OCI-LY1 (cell line): ENCODE measurements around the gene GPR62.

Experiments used
- H2AFZ ChIP-seq: fragments of 200-600 bp; sonication (generic), shearing (Covaris generic); 2 replicates; pipeline ENCODE4 v1.6.0; 2014; ENCODE audit warnings: antibody characterized with exemption, mild to moderate bottlenecking, low read length
- H3F3A ChIP-seq: fragments of 200-600 bp; sonication (generic), shearing (Covaris generic); 2 replicates; pipeline ENCODE4 v1.6.0; 2014; ENCODE audit warnings: mild to moderate bottlenecking, antibody characterized with exemption, low read length, moderate library complexity; ENCODE audit not compliant: insufficient read depth
- H3K27ac ChIP-seq: fragments of 200-600 bp; sonication (generic); 2 replicates; pipeline ENCODE4 v1.5.1; 2014; ENCODE audit warnings: low read length, mixed run types, mild to moderate bottlenecking, low read depth; ENCODE audit not compliant: poor library complexity, severe bottlenecking
- H3K27me3 ChIP-seq: fragments of 200-600 bp; sonication (generic); 2 replicates; pipeline ENCODE4 v1.6.0; 2014; ENCODE audit warnings: antibody characterized with exemption, mild to moderate bottlenecking, low read length, moderate library complexity; ENCODE audit not compliant: insufficient read depth
- H3K36me3 ChIP-seq: fragments of 200-600 bp; sonication (generic); 2 replicates; pipeline ENCODE4 v1.6.1; 2014; ENCODE audit warnings: mild to moderate bottlenecking, antibody characterized with exemption, low read length, moderate library complexity, mixed read lengths; ENCODE audit not compliant: insufficient read depth
- H3K4me1 ChIP-seq: fragments of 200-600 bp; sonication (generic); 2 replicates; pipeline ENCODE4 v1.5.1; 2014; ENCODE audit warnings: mild to moderate bottlenecking, low read length, moderate library complexity; ENCODE audit not compliant: insufficient read depth, severe bottlenecking
- H3K4me2 ChIP-seq: fragments of 200-600 bp; sonication (generic), shearing (Covaris generic); 2 replicates; pipeline ENCODE4 v1.6.1; 2014; ENCODE audit warnings: low read length
- H3K4me3 ChIP-seq: fragments of 200-600 bp; sonication (generic); 2 replicates; pipeline ENCODE4 v1.5.1; 2014; ENCODE audit warnings: low read length, low read depth, mild to moderate bottlenecking, mixed read lengths; ENCODE audit not compliant: poor library complexity, severe bottlenecking
- H3K79me2 ChIP-seq: fragments of 200-600 bp; shearing (Covaris generic); 2 replicates; pipeline ENCODE4 v1.6.1; 2016; ENCODE audit warnings: mixed run types, low read length, mixed read lengths; ENCODE audit not compliant: insufficient read depth
- H3K9ac ChIP-seq: fragments of 200-600 bp; sonication (generic), shearing (Covaris generic); 2 replicates; pipeline ENCODE4 v1.6.1; 2014; ENCODE audit warnings: mild to moderate bottlenecking, low read length, mixed read lengths
- H3K9me2 ChIP-seq: fragments of 200-600 bp; sonication (generic), shearing (Covaris generic); 2 replicates; pipeline ENCODE4 v1.6.1; 2014; ENCODE audit warnings: low read depth, mild to moderate bottlenecking, low read length, mixed read lengths
- H3K9me3 ChIP-seq: fragments of 200-600 bp; shearing (Covaris generic); 2 replicates; pipeline ENCODE4 v1.6.1; 2014; ENCODE audit warnings: low read length, mixed read lengths
- H4K20me1 ChIP-seq: fragments of 200-600 bp; sonication (generic), shearing (Covaris generic); 2 replicates; pipeline ENCODE4 v1.6.0; 2016; ENCODE audit warnings: mild to moderate bottlenecking, low read length; ENCODE audit not compliant: insufficient read depth
- CTCF ChIP-seq: fragments of 200-600 bp; sonication (generic), shearing (Covaris generic); IDR thresholded peaks from 2 replicates; pipeline ENCODE4 v1.5.1; 2017; ENCODE audit warnings: mild to moderate bottlenecking, antibody characterized with exemption, low read length, moderate library complexity, mixed read lengths
- EZH2 ChIP-seq: fragments of 200-600 bp; sonication (generic), shearing (Covaris generic); IDR thresholded peaks from 2 replicates; pipeline ENCODE4 v1.8.0; 2017; ENCODE audit warnings: borderline replicate concordance, mixed run types, mild to moderate bottlenecking, antibody characterized with exemption, low read length, moderate library complexity, mixed read lengths

GPR62 gene

GRCh38 chr3:51964521-51964920 is 9.3 kb downstream of the GPR62 start:
- no peaks in the 10 kb centered on the region for H4K20me1 ChIP-seq
- H3K9ac ChIP-seq: no peak overlapping the region
- no peaks in the 10 kb centered on the region for H3F3A ChIP-seq
- H3K4me2 ChIP-seq: no peak overlapping the region
- no peak overlapping the region for H2AFZ ChIP-seq
- H3K27ac ChIP-seq: no peak overlapping the region
- no peaks in the 10 kb centered on the region for H3K9me2 ChIP-seq
- peaks cover 11% of the 10 kb centered on the region for H3K4me1 ChIP-seq
- no peaks in the 10 kb centered on the region for H3K27me3 ChIP-seq
- no peaks in the 10 kb centered on the region for H3K9me3 ChIP-seq
- no peak for TF ChIP-seq EZH2
- no peak for TF ChIP-seq CTCF
- H3K79me2 ChIP-seq: no peaks in the 10 kb centered on the region
- peaks cover 10% of the 10 kb centered on the region; the same call in 1 of the 2 replicates for H3K36me3 ChIP-seq
- H3K4me3 ChIP-seq: no peak overlapping the region

- Histone ChIP-seq H3K79me2 (no peaks in the 10 kb centered on the region), H3K4me3 (no peak overlapping the region), H3F3A (no peaks in the 10 kb centered on the region), H3K9me3 (no peaks in the 10 kb centered on the region), H3K27ac (no peak overlapping the region), H3K36me3 (peaks cover 19% of the 10 kb centered on the region), H3K4me2 (no peak overlapping the region), H4K20me1 (no peaks in the 10 kb centered on the region), H3K27me3 (no peaks in the 10 kb centered on the region), H3K9ac (no peak overlapping the region), H3K4me1 (peaks cover 11% of the 10 kb centered on the region), H3K9me2 (no peaks in the 10 kb centered on the region), H2AFZ (no peak overlapping the region)
- no peak for TF ChIP-seq CTCF
- no peak for TF ChIP-seq EZH2
Observed at GRCh38 chr3:51966016-51966415, 10.8 kb downstream of the GPR62 start.

GRCh38 chr3:51966486-51966885 is 11.3 kb downstream of the GPR62 start:
- peak overlapping the region; percentile 45 for H3K4me3 ChIP-seq

More at GRCh38 chr3:51966486-51966885, 11.3 kb downstream of the GPR62 start:
- H3K9ac ChIP-seq: no peak overlapping the region
- H3K4me1 ChIP-seq: peaks cover 11% of the 10 kb centered on the region
- no peak overlapping the region for H3K27ac ChIP-seq
- peaks cover 24% of the 10 kb centered on the region for H3K36me3 ChIP-seq
- no peaks in the 10 kb centered on the region for H3K9me3 ChIP-seq
- H2AFZ ChIP-seq: no peak overlapping the region
- H3K79me2 ChIP-seq: no peaks in the 10 kb centered on the region
- no peaks in the 10 kb centered on the region for H3K9me2 ChIP-seq
- no peaks in the 10 kb centered on the region for H3F3A ChIP-seq
- H3K27me3 ChIP-seq: no peaks in the 10 kb centered on the region
- peak overlapping the region; percentile 67; the same call in 1 of the 2 replicates for H3K4me2 ChIP-seq
- TF ChIP-seq EZH2: no peak
- TF ChIP-seq CTCF: no peak
- no peaks in the 10 kb centered on the region for H4K20me1 ChIP-seq
